Right kidney (tissue), 1 donor: ENCODE data around the gene SAFB.
"Not testable (repeated sequence)": the region's sequence is repeated elsewhere in the genome, so short reads cannot be mapped to it uniquely, and the experiment has no call there.

Source experiments
- DNase-seq: peaks from one replicate; pipeline ENCODE4 v3.0.0-alpha.2; 2016

Gene SAFB

GRCh38 chr19:5697890-5698634 lies 75.2 kb downstream of the SAFB start:
- DNase-seq: no peak

DNA sequence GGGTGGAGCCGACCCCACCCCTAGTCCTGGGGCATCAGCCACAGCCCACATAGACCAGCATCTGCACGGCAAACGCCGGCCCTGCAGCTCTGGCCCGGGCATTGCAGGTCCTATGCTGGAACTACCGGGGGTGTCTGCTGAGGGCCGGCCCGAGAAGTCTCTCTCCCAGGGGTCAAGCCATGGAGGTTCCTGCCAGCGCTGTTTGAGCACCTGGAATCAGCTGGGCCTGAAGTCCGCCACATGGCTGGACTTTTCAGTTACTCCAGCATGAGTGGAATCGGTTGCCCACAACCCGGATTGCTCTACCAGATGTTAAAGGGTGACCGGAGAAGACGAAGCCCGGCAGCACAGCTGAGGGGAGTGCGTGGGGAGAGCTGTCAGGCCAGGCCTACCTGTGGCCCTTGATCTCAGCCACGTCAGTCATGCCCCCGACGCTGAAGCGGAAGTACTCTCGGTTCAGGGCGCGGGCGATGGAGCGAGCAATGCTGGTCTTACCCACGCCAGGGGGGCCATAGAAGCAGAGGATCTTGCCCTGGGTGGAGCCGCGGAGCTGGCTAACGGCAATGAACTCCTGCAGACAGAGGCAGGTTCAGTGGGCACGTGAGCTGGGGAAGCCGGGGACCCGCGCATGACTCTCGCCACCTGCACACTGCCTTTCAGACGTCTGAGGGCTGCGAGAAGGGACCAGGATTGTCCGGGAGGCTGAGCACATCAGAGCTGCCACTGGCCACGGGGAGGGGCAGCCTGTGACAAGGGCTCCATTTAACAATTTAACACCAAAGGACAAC lies 75.9 kb downstream of the SAFB start:
- DNase-seq: no peak

GRCh38 chr19:5700455-5701092 lies 77.7 kb downstream of the SAFB start:
- no peak for DNase-seq

GRCh38 chr19:5702053-5702410 lies 79.1 kb downstream of the SAFB start:
- DNase-seq: not testable (repeated sequence)

- DNase-seq: no peak
Observed at GRCh38 chr19:5703819-5704818, 81.2 kb downstream of the SAFB start.

GRCh38 chr19:5705552-5705951 lies 82.7 kb downstream of the SAFB start:
- no peak for DNase-seq

DNA sequence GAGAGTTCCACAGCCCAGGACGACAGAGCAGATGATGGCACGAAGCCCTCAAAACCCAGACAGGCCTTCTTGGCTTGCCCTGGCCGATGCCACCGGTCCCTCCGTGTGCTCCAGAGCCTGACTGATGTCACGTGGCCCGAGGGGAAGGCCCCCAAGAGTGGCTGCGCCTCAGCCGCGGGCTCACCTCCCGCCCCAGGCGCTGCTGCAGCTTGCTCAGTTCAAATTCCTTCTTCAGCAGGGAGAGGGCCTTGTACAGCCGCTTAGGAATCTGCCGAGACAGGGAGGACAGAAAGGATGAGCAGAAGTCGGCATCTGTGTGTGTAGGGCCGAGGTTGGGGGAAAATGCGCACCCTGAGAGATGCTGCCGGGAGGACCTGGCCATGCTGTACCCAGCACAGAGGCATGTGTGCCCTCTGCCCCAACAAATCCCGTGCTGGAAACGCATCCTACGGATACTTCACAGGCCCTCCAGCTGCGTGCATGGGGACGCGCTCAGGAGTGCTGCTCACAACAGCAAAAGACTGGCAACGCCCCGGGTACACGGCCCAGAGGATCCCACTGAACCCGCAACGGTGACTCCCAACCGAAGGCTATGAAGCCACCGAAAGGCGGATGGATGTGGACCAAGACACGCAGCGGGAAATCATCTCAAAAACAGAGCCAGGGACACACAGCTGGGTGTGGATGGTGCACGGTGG lies 84.1 kb downstream of the SAFB start:
- DNase-seq: no peak

GRCh38 chr19:5707576-5708575 lies 85.0 kb downstream of the SAFB start:
- no peak for DNase-seq

DNA sequence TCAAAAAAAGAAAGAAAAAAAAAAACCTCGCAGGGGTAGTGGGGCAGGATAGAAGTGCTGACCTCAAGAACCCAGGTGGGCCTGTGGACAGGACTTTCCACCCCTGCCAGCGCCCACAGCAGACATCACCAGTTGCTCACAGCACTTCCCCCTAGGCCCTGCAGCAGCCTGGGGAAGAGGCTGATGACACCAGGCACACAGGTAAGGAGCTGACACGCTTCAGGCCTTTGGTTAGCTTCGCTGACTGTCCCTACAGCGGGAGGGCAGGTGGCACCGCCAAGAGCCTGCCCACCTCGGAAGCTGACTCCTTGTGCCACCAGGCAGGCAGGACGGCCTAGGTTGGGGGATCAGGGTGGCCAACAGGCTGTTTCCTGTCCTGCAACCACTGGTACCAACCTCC lies 88.1 kb downstream of the SAFB start:
- no peak for DNase-seq

GRCh38 chr19:5711713-5712161 lies 88.9 kb downstream of the SAFB start:
- no peak for DNase-seq

DNA sequence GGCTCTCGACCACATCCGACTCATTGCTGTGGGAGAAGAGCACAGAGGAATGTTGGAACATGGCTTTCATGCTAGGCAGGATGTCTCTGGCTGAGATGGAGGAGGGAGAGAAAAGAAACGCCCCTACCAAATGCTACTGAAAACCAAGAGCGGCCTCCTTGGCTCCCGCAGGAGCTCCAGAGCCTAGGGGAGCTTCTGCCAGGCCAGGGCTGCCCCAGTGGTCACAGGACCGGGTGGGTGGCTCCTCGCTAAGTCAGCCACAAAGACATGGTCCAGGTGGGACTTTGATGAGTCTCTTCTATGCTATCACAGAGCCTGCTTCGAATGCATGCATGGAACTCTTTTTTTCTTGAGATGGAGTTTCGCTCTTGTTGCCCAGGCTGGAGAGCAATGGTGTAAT lies 90.3 kb downstream of the SAFB start:
- no peak for DNase-seq

- DNase-seq: no peak
Observed at GRCh38 chr19:5714816-5715215, 91.9 kb downstream of the SAFB start.

GRCh38 chr19:5717215-5717935 lies 94.5 kb downstream of the SAFB start:
- no peak for DNase-seq
